HepG2 (cell line): ENCODE results near the gene CRK. TPM values are rescaled to one million over a fixed set of nuclear protein-coding genes. Genes with fewer than 3 reads are reported as not detected.

Experiments
- ATAC-seq: fragments of 200-7000 bp; cut with Tn5 transposase; 3 replicates; pipeline ENCODE4 v1.9.1; 2020; ENCODE audit warnings: mild to moderate bottlenecking, moderate library complexity
- BruUV-seq: library from RNA; stranded (reverse); fragments of 400-500 nt; replicated peaks from 2 replicates; lab custom pipeline; 2021; lab: Mats Ljungman, UMichigan
- CTCF ChIA-PET: fragments of 300-600 bp; formaldehyde crosslinking; extraction: SDS; loops from one replicate; lab custom pipeline; 2021; ENCODE audit warnings: low total read pairs, inconsistent platforms, low intra/inter-chr PET ratio; lab: Yijun Ruan, JAX
- POLR2A ChIA-PET: fragments of 350-600 bp; sonication (Branson Sonifier 250); formaldehyde crosslinking; loops from one replicate; lab custom pipeline; 2020; ENCODE audit warnings: antibody characterized with exemption, inconsistent platforms; lab: Yijun Ruan, JAX
- DNase-seq: peaks from one replicate; pipeline ENCODE4 v3.0.0-alpha.2; 2015; ENCODE audit warnings: low spot score
- FAIRE-seq: peaks from 3 replicates; lab custom pipeline; 2011; peaks lifted over from hg19 to GRCh38; lab: Jason Lieb, UNC
- H2AFZ ChIP-seq: one replicate; pipeline ENCODE4 v1.6.1; 2011; ENCODE audit warnings: low read length, inconsistent platforms
- H3K27ac ChIP-seq: fragments of 300-600 bp; 3 replicates; pipeline ENCODE4 v1.8.0; 2011; ENCODE audit warnings: mixed run types, mild to moderate bottlenecking, mixed read lengths, low read length, inconsistent platforms; ENCODE audit not compliant: insufficient read depth; ENCODE audit errors: extremely low read length
- H3K27me3 ChIP-seq, 2 experiments: fragments of 200-600 bp in 1 of 2; 2 replicates in 1 of 2; 3 replicates in 1 of 2; pipeline versions ENCODE4 v1.6.0 to v1.8.0; 2011; ENCODE audit warnings: low read length in 2 of 2, mild to moderate bottlenecking in 2 of 2, moderate library complexity in 2 of 2, inconsistent platforms in 1 of 2; ENCODE audit not compliant: insufficient read depth in 2 of 2, control insufficient read depth in 1 of 2
- H3K36me3 ChIP-seq, 2 experiments: fragments of 200-600 bp in 1 of 2; replicated peaks in 1 of 2; 2 replicates in 1 of 2; 3 replicates in 1 of 2; pipeline versions ENCODE4 v1.5.1 to v1.8.0; 2011; ENCODE audit warnings: low read length in 2 of 2, inconsistent platforms in 1 of 2; ENCODE audit not compliant: insufficient read depth in 2 of 2, control insufficient read depth in 1 of 2
- H3K4me1 ChIP-seq: 2 replicates; pipeline ENCODE4 v1.5.1; 2012; ENCODE audit warnings: low read length, inconsistent platforms; ENCODE audit not compliant: insufficient read depth
- H3K4me2 ChIP-seq: 2 replicates; pipeline ENCODE4 v1.6.0; 2011; ENCODE audit warnings: low read depth, low read length, inconsistent platforms
- H3K4me3 ChIP-seq, 3 experiments: fragments of 200-600 bp in 1 of 3; sonication (generic), shearing (Covaris generic) in 1 of 3; replicated peaks in 1 of 3; 2 replicates each; pipeline ENCODE4 v1.5.1; 2011 to 2016; ENCODE audit warnings: low read length in 3 of 3, inconsistent platforms in 2 of 3, low read depth in 2 of 3, mild to moderate bottlenecking in 2 of 3, control low read depth in 1 of 3, mixed read lengths in 1 of 3; ENCODE audit not compliant: insufficient read depth in 1 of 3
- H3K79me2 ChIP-seq: one replicate; pipeline ENCODE4 v1.6.1; 2011; ENCODE audit warnings: low read length, inconsistent platforms; ENCODE audit not compliant: insufficient read depth
- H3K9ac ChIP-seq: 2 replicates; pipeline ENCODE4 v1.6.0; 2011; ENCODE audit warnings: mild to moderate bottlenecking, low read depth, low read length, inconsistent platforms; ENCODE audit not compliant: insufficient read depth
- H3K9me3 ChIP-seq: 2 replicates; pipeline ENCODE4 v1.5.1; 2012; ENCODE audit warnings: mild to moderate bottlenecking, low read length
- H4K20me1 ChIP-seq: 2 replicates; pipeline ENCODE4 v1.6.0; 2011; ENCODE audit warnings: inconsistent platforms, mild to moderate bottlenecking, low read length, moderate library complexity; ENCODE audit not compliant: insufficient read depth
- AKAP8 ChIP-seq: sonication (generic); formaldehyde crosslinking; IDR thresholded peaks from 2 replicates; pipeline ENCODE4 v1.5.1; 2020; ENCODE audit warnings: mild to moderate bottlenecking, missing genetic modification reagents
- FIP1L1 ChIP-seq: fragments of 200-400 bp; formaldehyde crosslinking; IDR thresholded peaks from 2 replicates; pipeline ENCODE4 v1.6.1; 2018; ENCODE audit warnings: low read depth, mild to moderate bottlenecking, low read length, moderate library complexity, borderline replicate concordance; ENCODE audit not compliant: insufficient read depth
- HDAC6 ChIP-seq: fragments of 200-600 bp; sonication (generic); IDR thresholded peaks from 2 replicates; pipeline ENCODE4 v1.7.0; 2017; ENCODE audit warnings: mild to moderate bottlenecking, antibody characterized with exemption, low read length, low read depth
- HMG20B ChIP-seq: conservative IDR thresholded peaks from 2 replicates; pipeline ENCODE4 v1.6.1; 2016; ENCODE audit warnings: missing genetic modification reagents, missing compliant biosample characterization
- HNRNPLL ChIP-seq: fragments of 200-400 bp; formaldehyde crosslinking; IDR thresholded peaks from 2 replicates; pipeline ENCODE4 v1.6.1; 2017; ENCODE audit warnings: mild to moderate bottlenecking, low read depth, low read length; ENCODE audit not compliant: poor library complexity, severe bottlenecking
- KLF11 ChIP-seq: IDR thresholded peaks from 2 replicates; pipeline ENCODE4 v1.6.1; 2016; ENCODE audit warnings: missing compliant biosample characterization
- MIXL1 ChIP-seq: IDR thresholded peaks from 2 replicates; pipeline ENCODE4 v1.6.1; 2016
- NBN ChIP-seq: fragments of 450-650 bp; conservative IDR thresholded peaks from 2 replicates; pipeline ENCODE4 v1.6.1; 2017
- SCMH1 ChIP-seq: sonication (generic); formaldehyde crosslinking; IDR thresholded peaks from 2 replicates; pipeline ENCODE4 v1.9.0; 2021; ENCODE audit warnings: missing genetic modification reagents, mild to moderate bottlenecking, borderline replicate concordance
- SP1 ChIP-seq, 2 experiments: fragments of 450-650 bp in 1 of 2; sonication (generic) in 1 of 2; formaldehyde crosslinking in 1 of 2; IDR thresholded peaks; 2 replicates each; pipeline versions ENCODE4 v1.4.0 to v1.6.1; 2016 to 2020; ENCODE audit warnings: missing genetic modification reagents in 1 of 2
- TOPORS ChIP-seq: sonication (generic); formaldehyde crosslinking; IDR thresholded peaks from 2 replicates; pipeline ENCODE4 v1.8.0; 2023; ENCODE audit warnings: mild to moderate bottlenecking, missing genetic modification reagents
- ZNF124 ChIP-seq: sonication (generic); formaldehyde crosslinking; IDR thresholded peaks from 2 replicates; pipeline ENCODE4 v1.4.0; 2020; ENCODE audit warnings: missing genetic modification reagents
- ZNF136 ChIP-seq: sonication (generic); formaldehyde crosslinking; IDR thresholded peaks from 2 replicates; pipeline ENCODE4 v1.8.1; 2022; ENCODE audit warnings: low read depth, mild to moderate bottlenecking, moderate library complexity, missing genetic modification reagents
- ZNF34 ChIP-seq: sonication (generic); formaldehyde crosslinking; IDR thresholded peaks from 2 replicates; pipeline ENCODE4 v1.4.0; 2020; ENCODE audit warnings: mild to moderate bottlenecking, missing genetic modification reagents, borderline replicate concordance
- ZNF546 ChIP-seq: sonication (generic); formaldehyde crosslinking; conservative IDR thresholded peaks from 2 replicates; pipeline ENCODE4 v1.8.1; 2023; ENCODE audit warnings: mild to moderate bottlenecking, missing genetic modification reagents
- ZNF570 ChIP-seq: sonication (generic); formaldehyde crosslinking; IDR thresholded peaks from 2 replicates; pipeline ENCODE4 v1.4.0; 2020; ENCODE audit warnings: mild to moderate bottlenecking, missing genetic modification reagents, borderline replicate concordance
- ZNF772 ChIP-seq: sonication (generic); formaldehyde crosslinking; IDR thresholded peaks from 2 replicates; pipeline ENCODE4 v1.5.0; 2020; ENCODE audit warnings: mild to moderate bottlenecking, missing genetic modification reagents
- ZNF780A ChIP-seq: sonication (generic); formaldehyde crosslinking; IDR thresholded peaks from 2 replicates; pipeline ENCODE4 v1.8.0; 2022; ENCODE audit warnings: mild to moderate bottlenecking, missing genetic modification reagents, moderate library complexity
- WGBS: methylation state at CpG from one replicate; pipeline ENCODE4 v1.1.6; 2017; ENCODE audit warnings: low lambda C conversion rate; 5-methylcytosine and 5-hydroxymethylcytosine counted together
- in situ Hi-C: cut with HindIII; loops from 2 replicates; pipeline ENCODE4 v1.10.0; 2017; ENCODE audit warnings: low pct_unique_long_range_greater_than_20kb; ENCODE audit not compliant: extremely low pct_ligation_motif_present
- intact Hi-C: fragments of 100-400 bp; cut with micrococcal nuclease; formaldehyde crosslinking; loops from one replicate; pipeline ENCODE4 v1.10.0; 2022; ENCODE audit not compliant: unreplicated experiment
- polyA plus RNA-seq, 8 experiments: library from polyadenylated mRNA; depleted of rRNA in 3 of 8; stranded (reverse) in 7 of 8; unstranded in 1 of 8; fragments of >200 nt; fragmentation: Illumina TruSeq in 4 of 8; extraction: Trizol in 4 of 8; gene quantifications; 2 replicates each; pipeline versions ENCODE4 v1.2.1 to v1.2.3, GENCODE V29; 2011 to 2016; ENCODE audit warnings: low read depth in 4 of 8, missing spikeins in 1 of 8, mixed read lengths in 1 of 8; ENCODE audit not compliant: insufficient read depth in 1 of 8
- total RNA-seq, 5 experiments: library from RNA; depleted of rRNA; stranded (reverse); fragments of >200 nt; fragmentation: Illumina TruSeq; extraction: Trizol; gene quantifications; 2 replicates each; pipeline ENCODE4 v1.2.3, GENCODE V29; 2016; ENCODE audit warnings: low read depth in 1 of 5
- TF ChIP-seq, protein P1 (sequence below): sonication (generic); formaldehyde crosslinking; IDR thresholded peaks from 2 replicates; pipeline ENCODE4 v1.4.0; 2020; ENCODE audit warnings: missing genetic modification reagents

Gene CRK
- total and polyA plus RNA-seq, 2 of the 13 experiments (the other 11 are each of a cell fraction or from before 2014, with no cell fraction given) = 47.4 to 54.2 TPM

DNA sequence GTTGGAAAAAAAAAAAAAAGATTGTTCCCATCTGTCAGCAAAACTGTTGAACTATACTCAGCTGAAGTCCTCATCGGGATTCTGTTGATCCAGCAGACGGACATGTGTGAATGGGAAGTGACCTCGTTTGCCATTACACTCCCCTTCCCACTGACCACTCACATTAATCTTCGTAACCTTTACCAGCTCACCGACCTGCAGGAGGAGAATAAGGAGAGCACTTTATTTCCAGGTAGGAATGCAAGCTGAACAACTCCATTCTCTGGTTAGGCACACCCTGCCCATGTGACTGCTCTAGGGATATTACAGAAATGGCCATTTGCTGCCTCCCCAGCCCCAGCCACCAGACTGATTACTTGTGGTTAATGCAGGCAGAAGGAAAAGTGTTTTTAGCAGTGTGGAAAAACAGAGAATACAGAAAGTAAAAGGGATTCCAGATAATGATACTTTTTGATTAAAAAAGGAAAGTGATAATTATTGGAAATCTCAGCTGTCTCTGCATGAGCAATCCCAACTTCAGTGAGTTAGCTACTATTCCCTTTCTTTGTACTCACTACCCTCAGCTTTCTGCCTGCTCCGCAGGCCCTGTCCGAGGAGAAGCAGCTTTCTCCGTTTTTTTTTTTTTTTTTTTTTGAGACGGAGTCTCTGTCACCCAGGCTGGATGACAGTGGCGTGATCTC lies 32.4 kb downstream of the CRK start:
- ATAC-seq (no peak), FAIRE-seq (no peak), DNase-seq (no peak)
- Histone ChIP-seq H2AFZ (no peak overlapping the region), H3K4me2 (no peak overlapping the region), H3K4me1 (no peaks in the 10 kb centered on the region; the same call in 1 of the 2 replicates), H3K9me3 (no peaks in the 10 kb centered on the region), H3K9ac (no peak overlapping the region), H3K27me3 (no peaks in the 10 kb centered on the region), H3K36me3 (peaks cover 11 to 48% of the 10 kb centered on the region in 2 experiments; a peak in 4 of 5 replicates), H3K27ac (no peak overlapping the region), H3K79me2 (peaks cover 13% of the 10 kb centered on the region), H3K4me3 (no peak overlapping the region), H4K20me1 (0 out of 2 replicates have a peak, but pooled peaks cover 3% of the 10 kb centered on the region)
- in situ Hi-C loops (no loop called here), intact Hi-C loops (no loop called here)
- no peak for TF ChIP-seq TOPORS (CRISPR knock-in tag)
- TF ChIP-seq ZNF780A (CRISPR knock-in tag) = no peak
- no peak for TF ChIP-seq KLF11 (CRISPR knock-in tag)
- no peak for TF ChIP-seq ZNF34 (CRISPR knock-in tag)
- TF ChIP-seq AKAP8 (CRISPR knock-in tag) = no peak
- no peak for TF ChIP-seq HDAC6
- TF ChIP-seq MIXL1 (CRISPR knock-in tag) = no peak
- no peak for TF ChIP-seq ZNF136 (CRISPR knock-in tag)
- TF ChIP-seq ZNF772 (CRISPR knock-in tag) = no peak
- TF ChIP-seq HNRNPLL = no peak
- no peak for TF ChIP-seq ZNF570 (CRISPR knock-in tag)
- TF ChIP-seq SCMH1 = no peak
- TF ChIP-seq HMG20B = no peak
- no peak for TF ChIP-seq SP1 (IDR thresholded peaks at IDR 0.05)
- no peak for TF ChIP-seq SP1 (CRISPR knock-in tag; IDR thresholded peaks at IDR 0.05)
- TF ChIP-seq ZNF546 = no peak
- no peak for TF ChIP-seq NBN
- TF ChIP-seq FIP1L1 = no peak
- no peak for TF ChIP-seq ZNF124 (CRISPR knock-in tag)
- TF ChIP-seq, protein P1, sequence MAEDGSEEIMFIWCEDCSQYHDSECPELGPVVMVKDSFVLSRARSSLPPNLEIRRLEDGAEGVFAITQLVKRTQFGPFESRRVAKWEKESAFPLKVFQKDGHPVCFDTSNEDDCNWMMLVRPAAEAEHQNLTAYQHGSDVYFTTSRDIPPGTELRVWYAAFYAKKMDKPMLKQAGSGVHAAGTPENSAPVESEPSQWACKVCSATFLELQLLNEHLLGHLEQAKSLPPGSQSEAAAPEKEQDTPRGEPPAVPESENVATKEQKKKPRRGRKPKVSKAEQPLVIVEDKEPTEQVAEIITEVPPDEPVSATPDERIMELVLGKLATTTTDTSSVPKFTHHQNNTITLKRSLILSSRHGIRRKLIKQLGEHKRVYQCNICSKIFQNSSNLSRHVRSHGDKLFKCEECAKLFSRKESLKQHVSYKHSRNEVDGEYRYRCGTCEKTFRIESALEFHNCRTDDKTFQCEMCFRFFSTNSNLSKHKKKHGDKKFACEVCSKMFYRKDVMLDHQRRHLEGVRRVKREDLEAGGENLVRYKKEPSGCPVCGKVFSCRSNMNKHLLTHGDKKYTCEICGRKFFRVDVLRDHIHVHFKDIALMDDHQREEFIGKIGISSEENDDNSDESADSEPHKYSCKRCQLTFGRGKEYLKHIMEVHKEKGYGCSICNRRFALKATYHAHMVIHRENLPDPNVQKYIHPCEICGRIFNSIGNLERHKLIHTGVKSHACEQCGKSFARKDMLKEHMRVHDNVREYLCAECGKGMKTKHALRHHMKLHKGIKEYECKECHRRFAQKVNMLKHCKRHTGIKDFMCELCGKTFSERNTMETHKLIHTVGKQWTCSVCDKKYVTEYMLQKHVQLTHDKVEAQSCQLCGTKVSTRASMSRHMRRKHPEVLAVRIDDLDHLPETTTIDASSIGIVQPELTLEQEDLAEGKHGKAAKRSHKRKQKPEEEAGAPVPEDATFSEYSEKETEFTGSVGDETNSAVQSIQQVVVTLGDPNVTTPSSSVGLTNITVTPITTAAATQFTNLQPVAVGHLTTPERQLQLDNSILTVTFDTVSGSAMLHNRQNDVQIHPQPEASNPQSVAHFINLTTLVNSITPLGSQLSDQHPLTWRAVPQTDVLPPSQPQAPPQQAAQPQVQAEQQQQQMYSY (CRISPR knock-in tag) = no peak
- POLR2A ChIA-PET = interaction anchor here (0.6 kb wide), 1 partner anchor 68 kb away, joined by 5 read pairs; no protein-coding TSS in a partner anchor
- BruUV-seq = no TSS peak
- CTCF ChIA-PET = no interaction called here
- 93% methylated on average over 10 of the region's 10 CpGs for WGBS
